ENCODE measurements around the gene FBXW5.

Gene FBXW5

GRCh38 chr9:136978073-136978864, 33.7 kb upstream of the FBXW5 start:
- DNase-seq: peak; percentile 64

- DNase-seq: no peak
Measured at GRCh38 chr9:136977649-136978072, 33.1 kb upstream of the FBXW5 start.

GRCh38 chr9:136977223-136977622, 32.7 kb upstream of the FBXW5 start, which contains the start of gene PTGDS:
TSS of gene PTGDS (plus strand) at chr9:136977504. CDS start at chr9:136977579, 75 bp downstream.
- no peak for DNase-seq

- DNase-seq: peak; percentile 30
Measured at GRCh38 chr9:136975644-136976043, 31.1 kb upstream of the FBXW5 start.

GRCh38 chr9:136974817-136975535, 30.4 kb upstream of the FBXW5 start:
- no peak for DNase-seq

- no peak for DNase-seq
Measured at GRCh38 chr9:136973618-136974617, 29.4 kb upstream of the FBXW5 start.

- DNase-seq: no peak
Measured at GRCh38 chr9:136972743-136973142, 28.2 kb upstream of the FBXW5 start.

GRCh38 chr9:136972335-136972734, 27.8 kb upstream of the FBXW5 start:
- no peak for DNase-seq

- DNase-seq: no peak
Measured at GRCh38 chr9:136971746-136972145, 27.2 kb upstream of the FBXW5 start.

GRCh38 chr9:136970361-136970760, 25.8 kb upstream of the FBXW5 start:
- no peak for DNase-seq

- no peak for DNase-seq
Measured at GRCh38 chr9:136969774-136970173, 25.2 kb upstream of the FBXW5 start.

- no peak for DNase-seq
Measured at GRCh38 chr9:136969150-136969549, 24.6 kb upstream of the FBXW5 start.

GRCh38 chr9:136968333-136969127, 24.0 kb upstream of the FBXW5 start:
- no peak for DNase-seq

- DNase-seq: peak; percentile 31
Measured at GRCh38 chr9:136965771-136966484, 21.4 kb upstream of the FBXW5 start.

GRCh38 chr9:136964833-136965422, 20.4 kb upstream of the FBXW5 start:
- DNase-seq: no peak

GRCh38 chr9:136964171-136964689, 19.7 kb upstream of the FBXW5 start:
- no peak for DNase-seq

- DNase-seq: no peak
Measured at GRCh38 chr9:136963751-136964150, 19.2 kb upstream of the FBXW5 start.

- no peak for DNase-seq
Measured at GRCh38 chr9:136963341-136963740, 18.8 kb upstream of the FBXW5 start.

- DNase-seq: no peak
Measured at GRCh38 chr9:136962701-136963248, 18.2 kb upstream of the FBXW5 start.

- no peak for DNase-seq
Measured at GRCh38 chr9:136962163-136962562, 17.6 kb upstream of the FBXW5 start.

All from activated CD4-positive, alpha-beta T cell treated with anti-CD3 and anti-CD28 coated beads, Interleukin-2, amount 50 U/mL, for 16 hours (primary cell).